ENCODE measurements around the gene ZNF382.
"Not testable (repeated sequence)": the region's sequence is repeated elsewhere in the genome, so short reads cannot be mapped to it uniquely, and the experiment has no call there.

Gene ZNF382

DNA sequence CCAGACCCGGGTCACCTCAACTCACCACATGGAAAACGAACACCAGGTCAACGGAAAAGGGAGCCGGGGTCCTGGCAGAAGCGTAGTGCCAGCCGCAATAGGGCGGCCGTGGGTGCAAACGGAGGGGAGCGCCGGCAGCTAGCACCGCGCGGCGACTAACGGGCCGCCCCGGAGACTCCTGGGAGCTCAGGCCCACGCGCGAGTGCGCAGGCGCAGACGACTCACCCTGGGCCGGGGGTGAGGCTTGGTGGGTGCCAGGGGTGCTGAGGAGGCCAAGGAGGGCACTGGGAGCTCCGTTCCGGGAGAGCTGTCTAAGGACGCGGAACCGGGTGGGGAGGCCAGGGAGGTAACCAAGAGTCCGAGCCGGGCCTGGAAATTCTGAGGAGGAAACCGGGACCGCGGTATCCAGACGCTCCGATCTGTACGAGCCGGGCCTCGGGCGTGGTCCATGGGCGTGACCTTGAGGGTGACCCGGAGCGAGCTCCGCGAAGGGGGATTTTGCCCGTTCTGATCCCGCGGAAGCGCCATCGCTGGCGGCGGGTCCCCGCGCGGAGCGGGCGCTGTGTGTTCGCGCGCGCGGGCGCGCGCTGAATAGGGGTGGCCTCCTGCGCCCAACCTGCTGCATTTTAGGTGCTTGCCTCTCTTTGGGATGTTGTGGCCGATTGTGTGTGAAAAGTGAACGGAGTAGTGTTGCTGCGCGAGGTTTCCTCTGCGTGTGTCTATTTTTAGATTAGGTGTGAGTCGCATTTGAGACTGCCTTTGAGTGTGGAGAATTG is at the start of gene ZNF382:
Gene ZNF382, plus strand, starts transcription at position 213 of the 776 bp plus-strand sequence. CDS start 4,602 bp downstream, outside the sequence.
- peak; percentile 84 for DNase-seq (ENCODE audit: low read depth)

DNA sequence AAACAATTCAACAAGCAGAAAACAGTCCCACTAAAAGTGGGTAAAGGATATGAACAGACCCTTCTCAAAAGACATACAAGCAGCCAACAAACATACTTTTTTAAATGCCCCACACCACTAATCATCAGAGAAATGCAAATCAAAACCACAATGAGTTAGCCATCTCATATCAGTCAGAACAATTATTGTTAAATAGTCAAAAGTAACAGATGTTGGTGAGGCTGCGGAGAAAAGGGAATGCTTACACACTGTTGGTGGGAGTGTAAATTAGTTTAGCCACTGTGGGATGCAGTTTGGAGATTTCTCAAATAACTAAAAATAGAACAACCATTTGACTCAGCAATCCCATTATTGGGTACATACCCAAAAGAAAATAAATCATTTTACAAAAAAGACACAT is 40.7 kb upstream of the ZNF382 start:
- DNase-seq (ENCODE audit: low read depth) = no peak

- DNase-seq (ENCODE audit: low read depth) = no peak
Observed at GRCh38 chr19:36572593-36573019, 32.5 kb upstream of the ZNF382 start.

GRCh38 chr19:36573020-36573894 is 31.9 kb upstream of the ZNF382 start, which contains the start of gene ZNF529:
Gene ZNF529 (minus strand): TSS chr19:36573292. CDS start chr19:36572346, 946 bp downstream.
- peak; percentile 75 for DNase-seq (ENCODE audit: low read depth)

GRCh38 chr19:36573895-36574720 is 31.0 kb upstream of the ZNF382 start:
- DNase-seq (ENCODE audit: low read depth) = no peak

- DNase-seq (ENCODE audit: low read depth) = no peak
Observed at GRCh38 chr19:36574741-36575140, 30.4 kb upstream of the ZNF382 start.

DNA sequence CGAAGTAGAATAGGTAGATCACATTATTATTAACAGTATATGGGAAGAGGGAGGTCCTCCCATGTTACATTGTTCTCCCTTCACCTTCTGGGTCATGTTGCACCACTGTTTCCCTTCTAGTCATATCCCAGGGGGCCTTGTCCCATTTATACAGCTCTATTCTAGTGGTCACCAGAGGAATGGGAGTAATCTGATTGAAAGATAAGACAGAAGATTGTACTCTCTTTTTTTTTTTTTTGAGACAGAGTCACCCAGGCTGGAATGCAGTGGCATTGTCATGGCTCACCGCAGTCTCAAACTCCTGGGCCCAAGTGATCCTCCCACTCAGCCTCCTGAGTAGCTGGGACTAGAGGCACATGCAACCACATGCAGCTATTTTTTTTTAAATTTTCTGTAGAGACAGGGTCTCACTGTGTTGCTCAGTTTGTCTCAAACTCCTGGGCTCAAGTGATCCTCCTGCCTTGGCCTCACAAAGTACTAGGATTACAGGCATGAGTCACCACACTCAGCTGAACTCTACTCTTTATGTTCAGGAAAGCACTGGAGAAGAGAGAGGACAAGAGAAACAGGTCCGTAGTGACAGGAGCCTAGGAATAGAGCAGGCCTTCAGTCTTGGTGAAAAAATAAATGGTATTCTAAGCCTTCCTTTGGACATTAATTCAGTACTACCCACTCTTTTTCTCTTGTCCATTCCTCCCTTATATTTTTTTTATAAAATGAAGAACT is 27.7 kb upstream of the ZNF382 start:
- DNase-seq (ENCODE audit: low read depth) = no peak

GRCh38 chr19:36579255-36579654 is 25.9 kb upstream of the ZNF382 start:
- no peak for DNase-seq (ENCODE audit: low read depth)

- not testable (repeated sequence) for DNase-seq (ENCODE audit: low read depth)
Observed at GRCh38 chr19:36602681-36603080, 2.4 kb upstream of the ZNF382 start.

DNA sequence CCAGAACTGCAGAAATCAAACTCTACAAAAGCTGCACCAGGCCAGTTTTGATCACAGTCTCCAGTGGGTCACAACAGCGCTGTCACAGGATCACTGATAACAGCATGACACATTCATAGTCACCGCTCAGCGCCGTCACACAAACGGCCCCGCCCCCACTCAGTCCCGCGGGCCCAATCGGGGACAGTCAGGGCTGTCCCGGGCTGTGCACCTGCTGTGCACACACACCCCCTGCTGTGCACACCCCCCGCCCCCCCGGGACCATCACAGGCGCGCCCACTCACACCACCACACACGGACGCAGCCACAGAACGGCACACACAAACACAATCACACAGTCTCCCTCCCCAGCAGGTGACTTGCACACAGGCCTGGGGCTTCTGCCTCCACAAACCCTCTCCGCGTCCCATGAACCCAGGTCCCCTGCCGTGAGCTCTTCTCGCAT is 435 bp upstream of the ZNF382 start:
- DNase-seq (ENCODE audit: low read depth) = peak; percentile 83

DNA sequence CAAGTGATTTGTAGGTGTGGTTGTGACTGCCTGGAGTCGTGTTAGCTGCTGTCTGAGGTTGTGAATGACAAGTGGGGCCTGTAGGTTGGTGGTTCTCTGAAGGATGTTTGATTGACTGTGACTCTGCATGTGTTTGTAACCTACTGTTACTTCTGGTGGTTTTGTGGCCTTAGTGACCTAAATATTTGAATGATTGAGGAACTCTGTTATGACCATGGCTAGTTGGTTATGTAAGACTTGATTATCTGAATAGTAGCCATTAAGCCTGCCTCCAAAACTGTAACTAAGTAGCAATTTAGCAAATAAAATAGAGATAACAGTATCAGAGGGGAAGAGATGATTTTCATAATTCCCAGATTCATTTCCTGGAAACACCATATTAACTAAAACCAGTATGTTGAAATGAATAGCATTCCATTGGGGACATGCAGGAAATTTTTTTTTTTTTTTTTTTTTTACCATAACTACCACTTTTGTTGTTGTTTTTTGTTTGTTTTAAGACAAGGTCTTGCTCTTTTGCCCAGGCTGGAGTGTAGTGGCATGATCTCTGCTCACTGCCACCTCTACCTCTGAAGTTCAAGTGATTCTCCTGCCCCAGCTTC is 865 bp downstream of the ZNF382 start:
- DNase-seq (ENCODE audit: low read depth) = no peak

- DNase-seq (ENCODE audit: low read depth) = no peak
Observed at GRCh38 chr19:36627057-36627456, 21.9 kb downstream of the ZNF382 start.

GRCh38 chr19:36635342-36635741 is 30.2 kb downstream of the ZNF382 start:
- DNase-seq (ENCODE audit: low read depth) = no peak

DNA sequence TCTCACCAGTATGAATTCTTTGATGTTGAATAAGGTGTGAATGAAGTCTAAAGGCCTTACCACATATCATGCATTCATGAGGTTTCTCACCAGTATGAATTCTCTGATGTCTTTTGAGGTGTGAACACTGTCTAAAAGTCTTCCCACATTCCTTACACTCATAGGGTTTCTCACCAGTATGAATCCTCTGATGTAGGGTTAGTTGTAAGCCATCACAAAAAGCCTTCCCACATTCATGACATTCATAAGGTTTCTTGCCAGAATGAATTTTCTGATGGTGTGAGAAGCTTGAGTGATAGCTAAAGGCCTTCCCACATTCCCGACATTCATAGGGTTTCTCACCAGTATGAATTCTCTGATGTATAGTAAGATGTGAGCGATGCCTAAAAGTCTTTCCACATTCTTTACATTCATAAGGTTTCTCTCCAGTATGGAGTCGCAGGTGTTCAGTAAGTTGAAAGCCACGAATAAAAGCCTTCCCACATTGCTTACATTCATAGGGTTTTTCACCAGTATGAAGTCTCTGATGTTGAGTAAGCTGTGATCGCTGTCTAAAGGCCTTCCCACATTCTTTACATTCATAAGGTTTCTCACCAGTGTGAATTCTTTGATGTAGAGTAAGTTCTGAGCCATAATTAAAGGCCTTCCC is 33.9 kb downstream of the ZNF382 start:
- DNase-seq (ENCODE audit: low read depth) = no peak

DNA sequence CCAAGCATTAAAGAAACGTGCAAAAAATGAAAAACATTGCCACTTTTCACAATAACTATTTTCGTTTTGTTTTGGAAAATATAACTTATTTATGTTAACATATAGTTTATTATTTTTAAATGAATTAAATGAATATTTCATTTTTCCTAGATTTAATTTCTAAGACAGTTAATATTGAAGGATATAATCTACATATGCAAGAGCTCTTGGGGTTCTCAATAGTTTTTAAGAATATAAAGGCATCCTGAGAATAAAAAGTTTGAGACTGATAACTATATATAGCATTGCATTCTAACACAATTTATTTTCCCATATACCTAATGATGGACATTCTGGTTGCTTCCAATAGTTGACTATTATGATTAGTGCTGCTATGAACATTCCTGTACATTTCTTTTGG is 41.6 kb downstream of the ZNF382 start:
- no peak for DNase-seq (ENCODE audit: low read depth)

GRCh38 chr19:36652958-36653357 is 47.8 kb downstream of the ZNF382 start:
- no peak for DNase-seq (ENCODE audit: low read depth)

DNA sequence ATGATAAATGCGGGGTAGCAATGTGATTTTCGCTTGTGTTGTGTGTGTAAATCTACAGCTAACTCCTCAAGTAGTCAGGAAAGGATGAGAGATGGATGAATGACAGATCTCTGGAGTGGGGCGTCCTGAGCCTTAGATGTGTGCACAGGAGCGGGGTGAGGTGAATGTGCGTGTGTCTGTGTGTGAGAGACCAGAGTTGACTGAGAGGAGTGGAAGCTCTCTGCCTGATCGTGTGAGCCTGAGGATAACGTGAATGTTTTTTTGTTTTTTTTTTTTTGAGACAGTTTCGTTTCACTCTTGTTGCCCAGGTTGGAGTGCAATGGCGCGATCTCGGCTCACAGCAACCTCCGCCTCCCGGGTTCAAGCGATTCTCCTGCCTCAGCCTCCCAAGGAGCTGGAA is 60.7 kb downstream of the ZNF382 start:
- DNase-seq (ENCODE audit: low read depth) = no peak

- no peak for DNase-seq (ENCODE audit: low read depth)
Observed at GRCh38 chr19:36668646-36669045, 63.5 kb downstream of the ZNF382 start.

DNA sequence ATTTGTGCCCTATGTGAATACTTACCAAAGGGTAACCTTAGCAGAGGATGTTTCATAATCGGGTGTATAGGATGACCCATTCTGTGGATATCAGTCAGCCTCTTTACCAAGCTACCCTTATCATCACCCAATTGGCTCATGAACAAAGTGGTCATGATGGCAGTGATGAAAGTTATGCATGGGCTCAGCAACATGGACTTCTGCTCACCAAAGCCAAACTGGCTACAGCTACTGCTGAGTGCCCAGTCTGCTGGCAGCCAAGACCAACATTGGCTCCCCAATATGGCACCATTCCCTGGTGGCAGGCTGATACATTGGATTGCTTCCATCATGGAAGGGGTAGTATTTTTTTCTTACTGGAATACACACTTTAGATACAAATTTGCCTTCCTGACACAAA is 67.3 kb downstream of the ZNF382 start:
- no peak for DNase-seq (ENCODE audit: low read depth)

- DNase-seq (ENCODE audit: low read depth) = no peak
Observed at GRCh38 chr19:36674201-36674600, 69.1 kb downstream of the ZNF382 start.
